OCI-M1 (cell line): Measurements from ENCODE around the gene HIPK4.
"Not testable (repeated sequence)": the region's sequence is repeated elsewhere in the genome, so short reads cannot be mapped to it uniquely, and the experiment has no call there.

Experiments
- DNase-seq: peaks from one replicate; lab custom pipeline; 2025; lab: John Stamatoyannopoulos, UW

Gene HIPK4

DNA sequence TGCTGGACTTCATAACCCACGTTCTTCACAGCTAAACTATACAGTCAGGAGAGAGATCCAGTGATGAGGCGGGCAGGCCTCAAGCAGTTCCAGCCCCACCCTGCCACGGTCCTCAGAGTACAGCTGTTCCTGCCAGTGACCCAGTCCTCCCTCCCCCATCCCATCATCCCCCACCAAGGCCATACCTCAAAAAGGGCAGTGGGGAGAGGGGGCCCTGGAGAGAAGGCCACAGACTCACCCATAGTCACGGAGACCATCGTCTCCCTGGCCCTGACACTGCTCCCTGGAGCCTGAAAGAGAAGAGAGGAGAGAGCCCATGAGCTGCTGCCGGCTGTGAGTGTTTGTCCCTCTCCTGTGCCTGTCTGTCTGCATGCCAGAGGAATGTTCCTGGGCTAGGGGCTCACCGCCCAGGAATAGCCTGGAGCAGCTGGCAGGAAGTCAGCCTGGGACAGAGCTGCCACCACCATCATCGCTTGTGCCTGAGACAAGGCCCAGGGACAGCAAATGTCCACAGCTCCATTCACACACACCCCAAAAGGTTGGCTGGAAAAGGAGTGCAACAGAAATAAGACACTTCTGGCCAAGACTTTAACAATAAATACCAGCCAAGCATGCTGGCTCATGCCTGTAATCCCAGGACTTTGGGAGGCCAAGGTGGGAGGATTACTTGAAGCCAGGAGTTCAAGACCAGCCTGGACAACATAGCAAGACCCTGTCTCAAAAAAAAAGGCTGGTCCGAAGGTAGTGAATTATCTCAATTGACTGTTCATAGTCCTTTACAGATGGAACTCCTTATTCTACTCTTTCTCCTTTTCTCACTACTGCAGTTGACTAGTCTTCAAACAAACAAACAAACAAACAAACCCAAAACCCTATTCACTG lies 48.1 kb downstream of the HIPK4 start:
- DNase-seq = no peak

- DNase-seq = no peak
These were observed 50.8 kb downstream of the HIPK4 start for GRCh38 chr19:40339018-40339728.

GRCh38 chr19:40337594-40337993 lies 52.4 kb downstream of the HIPK4 start:
- DNase-seq = no peak

- no peak for DNase-seq
These were observed 52.9 kb downstream of the HIPK4 start for GRCh38 chr19:40337107-40337506.

DNA sequence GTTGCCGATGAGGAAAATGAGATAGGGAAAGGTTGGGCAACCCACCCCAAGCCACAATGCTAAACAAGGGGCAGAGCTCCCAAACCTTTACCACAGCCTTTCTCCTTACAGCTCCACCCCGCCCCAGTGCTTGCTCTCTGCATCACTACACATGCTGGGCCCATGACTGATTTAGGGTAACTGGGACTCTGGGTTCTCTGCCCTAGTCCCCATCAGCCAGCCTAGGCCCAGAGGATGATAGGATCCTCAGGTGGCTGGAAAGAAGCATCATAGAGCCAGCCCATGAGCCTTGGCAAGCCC lies 53.4 kb downstream of the HIPK4 start:
- no peak for DNase-seq

- no peak for DNase-seq
These were observed 54.0 kb downstream of the HIPK4 start for GRCh38 chr19:40335855-40336600.

GRCh38 chr19:40335101-40335500 lies 54.9 kb downstream of the HIPK4 start:
- DNase-seq = no peak

GRCh38 chr19:40333083-40333482 lies 56.9 kb downstream of the HIPK4 start:
- not testable (repeated sequence) for DNase-seq

DNA sequence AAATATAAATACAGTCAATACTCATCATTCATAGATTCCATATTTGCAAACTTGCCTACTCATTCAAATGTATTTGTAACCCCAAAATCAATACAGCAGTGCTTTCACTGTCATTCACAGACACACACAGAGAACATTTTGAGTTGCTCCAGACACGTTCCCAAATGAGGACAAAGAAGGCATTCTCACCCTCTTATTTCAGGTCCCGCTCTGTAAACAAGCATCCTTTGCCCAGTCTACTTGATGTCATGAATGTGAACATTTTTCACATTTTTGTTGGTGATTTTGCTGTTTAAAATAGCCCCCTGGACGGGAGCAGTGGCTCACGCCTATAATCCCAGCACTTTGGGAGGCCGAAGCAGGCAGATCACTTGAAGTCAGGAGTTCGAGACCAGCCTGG lies 57.3 kb downstream of the HIPK4 start:
- no peak for DNase-seq

DNA sequence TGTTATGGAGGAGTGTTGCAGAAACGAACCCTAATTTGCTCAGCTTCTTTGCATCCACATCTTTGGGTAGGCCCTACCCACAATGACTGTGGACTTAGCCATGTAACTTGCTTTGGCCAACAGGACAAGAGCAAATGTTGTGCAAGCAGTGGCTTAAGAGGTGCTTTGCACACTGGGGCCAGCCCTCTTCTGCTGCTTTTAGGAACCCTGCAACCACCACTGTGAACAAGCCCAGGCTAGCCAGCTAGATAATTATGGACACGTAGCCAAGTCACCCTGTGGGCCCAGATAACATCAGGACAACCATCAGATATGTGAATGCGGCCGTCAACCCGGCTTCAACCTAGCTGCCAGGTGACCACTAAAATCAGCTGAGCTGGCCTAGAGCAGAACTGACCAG lies 58.9 kb downstream of the HIPK4 start:
- no peak for DNase-seq
